GM19239 (cell line): ENCODE measurements around the gene BARX1.
"Not testable (repeated sequence)": the region's sequence is repeated elsewhere in the genome, so short reads cannot be mapped to it uniquely, and the experiment has no call there.

Experiments
- DNase-seq: peaks from one replicate; pipeline ENCODE4 v3.0.0; 2011; ENCODE audit warnings: low spot score; ENCODE audit not compliant: insufficient read length
- FAIRE-seq: peaks from 2 replicates; lab custom pipeline; 2011; peaks lifted over from hg19 to GRCh38; lab: Jason Lieb, UNC

BARX1 gene

GRCh38 chr9:93952784-93953495 is 2.2 kb downstream of the BARX1 start:
- no peak for FAIRE-seq

GRCh38 chr9:93952119-93952783 is 2.9 kb downstream of the BARX1 start:
- no peak for FAIRE-seq
- no peak for DNase-seq

More at GRCh38 chr9:93952784-93953495, 2.2 kb downstream of the BARX1 start:
- no peak for DNase-seq

- DNase-seq (no peak), FAIRE-seq (no peak)
Measured at GRCh38 chr9:93951655-93952118, 3.5 kb downstream of the BARX1 start.

GRCh38 chr9:93950619-93951601 is 4.2 kb downstream of the BARX1 start:
- no peak for FAIRE-seq
- no peak for DNase-seq

GRCh38 chr9:93949694-93950449 is 5.3 kb downstream of the BARX1 start:
- DNase-seq (no peak), FAIRE-seq (no peak)

- DNase-seq = no peak
- FAIRE-seq = no peak
Measured at GRCh38 chr9:93949073-93949693, 6.0 kb downstream of the BARX1 start.

GRCh38 chr9:93948441-93949072 is 6.6 kb downstream of the BARX1 start:
- FAIRE-seq (no peak), DNase-seq (no peak)

GRCh38 chr9:93947409-93948070 is 7.6 kb downstream of the BARX1 start:
- FAIRE-seq = no peak
- DNase-seq = no peak

GRCh38 chr9:93946338-93946712 is 8.8 kb downstream of the BARX1 start:
- FAIRE-seq = no peak
- no peak for DNase-seq

- no peak for FAIRE-seq
- DNase-seq = no peak
Measured at GRCh38 chr9:93945400-93946337, 9.5 kb downstream of the BARX1 start.

- no peak for DNase-seq
- FAIRE-seq = no peak
Measured at GRCh38 chr9:93944011-93944410, 11.1 kb downstream of the BARX1 start.

- no peak for DNase-seq
- no peak for FAIRE-seq
Measured at GRCh38 chr9:93942161-93942560, 13.0 kb downstream of the BARX1 start.

GRCh38 chr9:93941493-93941892 is 13.7 kb downstream of the BARX1 start:
- DNase-seq (no peak), FAIRE-seq (no peak)

- DNase-seq = no peak
Measured at GRCh38 chr9:93940951-93941350, 14.2 kb downstream of the BARX1 start.

GRCh38 chr9:93939589-93939988 is 15.6 kb downstream of the BARX1 start:
- FAIRE-seq = not testable (repeated sequence)

More at GRCh38 chr9:93940951-93941350, 14.2 kb downstream of the BARX1 start:
- FAIRE-seq = no peak

GRCh38 chr9:93937193-93937592 is 18.0 kb downstream of the BARX1 start:
- no peak for DNase-seq
- FAIRE-seq = no peak

More at GRCh38 chr9:93939589-93939988, 15.6 kb downstream of the BARX1 start:
- not testable (repeated sequence) for DNase-seq

- no peak for FAIRE-seq
- no peak for DNase-seq
Measured at GRCh38 chr9:93931905-93932304, 23.2 kb downstream of the BARX1 start.
